OCI-LY7 (cell line): Measurements from ENCODE around the gene CNNM2. TPM values are rescaled to one million over a fixed set of nuclear protein-coding genes. Genes with fewer than 3 reads are reported as not detected.

Source experiments
- BruUV-seq: library from RNA; stranded (reverse); fragments of 400-500 nt; replicated peaks from 2 replicates; lab custom pipeline; 2021; lab: Mats Ljungman, UMichigan
- CTCF ChIA-PET: fragments of 300-600 bp; sonication (Branson Sonifier 250); formaldehyde crosslinking; loops from one replicate; lab custom pipeline; 2022; ENCODE audit warnings: antibody characterized with exemption; ENCODE audit not compliant: unreplicated experiment; lab: Charles Lee
- POLR2A ChIA-PET: fragments of 300-600 bp; sonication (Branson Sonifier 250); formaldehyde crosslinking; loops from one replicate; lab custom pipeline; 2022; ENCODE audit warnings: antibody characterized with exemption; lab: Charles Lee
- DNase-seq: peaks from one replicate; pipeline ENCODE4 v3.0.0-alpha.2; 2015; ENCODE audit warnings: low spot score
- H2AFZ ChIP-seq: fragments of 200-600 bp; sonication (generic), shearing (Covaris generic); 2 replicates; pipeline ENCODE4 v1.6.1; 2014; ENCODE audit warnings: mild to moderate bottlenecking, antibody characterized with exemption, low read length, moderate library complexity
- H3K27ac ChIP-seq: fragments of 200-600 bp; sonication (generic); 2 replicates; pipeline ENCODE4 v1.5.1; 2014; ENCODE audit warnings: mixed run types, low read depth, mild to moderate bottlenecking, moderate library complexity, low read length, inconsistent platforms; ENCODE audit not compliant: poor library complexity, severe bottlenecking
- H3K36me3 ChIP-seq: fragments of 200-600 bp; sonication (generic); 2 replicates; pipeline ENCODE4 v1.6.1; 2014; ENCODE audit warnings: mild to moderate bottlenecking, antibody characterized with exemption, low read length, moderate library complexity, mixed read lengths; ENCODE audit not compliant: insufficient read depth
- H3K4me1 ChIP-seq: fragments of 200-600 bp; sonication (generic); 2 replicates; pipeline ENCODE4 v1.5.1; 2014; ENCODE audit warnings: mild to moderate bottlenecking, low read length; ENCODE audit not compliant: insufficient read depth, poor library complexity, severe bottlenecking
- H3K4me2 ChIP-seq: fragments of 200-600 bp; sonication (generic); 2 replicates; pipeline ENCODE4 v1.6.1; 2014; ENCODE audit warnings: mild to moderate bottlenecking, low read length
- H3K4me3 ChIP-seq: fragments of 200-600 bp; sonication (generic); 2 replicates; pipeline ENCODE4 v1.5.1; 2014; ENCODE audit warnings: mild to moderate bottlenecking, low read depth, low read length; ENCODE audit not compliant: poor library complexity, severe bottlenecking
- H3K79me2 ChIP-seq: fragments of 200-600 bp; sonication (generic); 2 replicates; pipeline ENCODE4 v1.6.1; 2016; ENCODE audit warnings: low read depth, mild to moderate bottlenecking, low read length, moderate library complexity, mixed read lengths; ENCODE audit not compliant: insufficient read depth
- H3K9me2 ChIP-seq: fragments of 200-600 bp; sonication (generic); 2 replicates; pipeline ENCODE4 v1.6.1; 2016; ENCODE audit warnings: mild to moderate bottlenecking, low read length, mixed read lengths; ENCODE audit not compliant: insufficient read depth
- H3K9me3 ChIP-seq: fragments of 200-600 bp; sonication (generic); 2 replicates; pipeline ENCODE4 v1.6.1; 2014; ENCODE audit warnings: mild to moderate bottlenecking, mixed run types, low read length, mixed read lengths
- H4K20me1 ChIP-seq: fragments of 200-600 bp; sonication (generic); 2 replicates; pipeline ENCODE4 v1.6.1; 2014; ENCODE audit warnings: mild to moderate bottlenecking, antibody characterized with exemption, low read length, moderate library complexity, mixed read lengths; ENCODE audit not compliant: insufficient read depth
- CTCF ChIP-seq: fragments of 200-600 bp; sonication (generic); conservative IDR thresholded peaks from 2 replicates; pipeline ENCODE4 v1.5.1; 2014; ENCODE audit warnings: mild to moderate bottlenecking, antibody characterized with exemption, low read length, moderate library complexity, mixed read lengths
- EZH2phosphoT487 ChIP-seq: fragments of 200-600 bp; sonication (generic); IDR thresholded peaks from 2 replicates; pipeline ENCODE4 v1.6.1; 2018; ENCODE audit warnings: low read depth, borderline replicate concordance, mild to moderate bottlenecking, mixed run types, antibody characterized with exemption, low read length, moderate library complexity, mixed read lengths
- intact Hi-C: fragments of 100-400 bp; cut with micrococcal nuclease; formaldehyde crosslinking; loops from one replicate; pipeline ENCODE4 v1.10.0; 2022; ENCODE audit not compliant: unreplicated experiment
- total RNA-seq, 2 experiments: library from RNA; depleted of rRNA in 1 of 2; stranded (reverse); fragments of >200 nt in 1 of 2; shearing (Covaris generic) in 1 of 2; gene quantifications; 2 replicates each; pipeline ENCODE4 v1.2.3, GENCODE V29; 2014 to 2022

CNNM2 gene
- total RNA-seq, 2 experiments from 2014 or later: 6.6 to 7.2 TPM

GRCh38 chr10:102959360-102959759 lies 41.3 kb downstream of the CNNM2 start:
- ChIA-PET POLR2A (interaction anchor here (0.6 kb wide), 1 partner anchor 28 kb away, joined by 3 read pairs; no protein-coding TSS in a partner anchor), CTCF (interaction anchor here (1.1 kb wide), 1 partner anchor 27 kb away, joined by 3 read pairs; no protein-coding TSS in a partner anchor)
- Histone ChIP-seq H3K9me2 (no peaks in the 10 kb centered on the region), H3K79me2 (no peaks in the 10 kb centered on the region), H3K27ac (no peak overlapping the region), H3K4me3 (no peak overlapping the region), H4K20me1 (no peaks in the 10 kb centered on the region), H3K4me1 (no peaks in the 10 kb centered on the region), H3K9me3 (no peaks in the 10 kb centered on the region), H3K36me3 (no peaks in the 10 kb centered on the region), H3K4me2 (no peak overlapping the region), H2AFZ (no peak overlapping the region)
- TF ChIP-seq CTCF (no peak), EZH2phosphoT487 (no peak)
- BruUV-seq: no TSS peak
- intact Hi-C loops: no loop called here
- DNase-seq: no peak

GRCh38 chr10:102960157-102960556 lies 42.1 kb downstream of the CNNM2 start:
- ChIA-PET CTCF (interaction anchor here (1.1 kb wide), 1 partner anchor 26 kb away, joined by 3 read pairs; no protein-coding TSS in a partner anchor), POLR2A (no interaction called here)
- no peaks in the 10 kb centered on the region for H3K79me2 ChIP-seq
- H2AFZ ChIP-seq: no peak overlapping the region
- H3K27ac ChIP-seq: no peak overlapping the region
- H3K4me3 ChIP-seq: no peak overlapping the region
- H3K9me3 ChIP-seq: no peaks in the 10 kb centered on the region
- H4K20me1 ChIP-seq: no peaks in the 10 kb centered on the region
- no TSS peak for BruUV-seq
- DNase-seq: no peak
- no peaks in the 10 kb centered on the region for H3K9me2 ChIP-seq
- no peak overlapping the region for H3K4me2 ChIP-seq
- H3K4me1 ChIP-seq: no peaks in the 10 kb centered on the region
- intact Hi-C loops: no loop called here
- no peaks in the 10 kb centered on the region for H3K36me3 ChIP-seq
- no peak for TF ChIP-seq CTCF
- no peak for TF ChIP-seq EZH2phosphoT487

GRCh38 chr10:102962267-102962666 lies 44.2 kb downstream of the CNNM2 start:
- H3K27ac ChIP-seq: no peak overlapping the region
- CTCF ChIA-PET: no interaction called here
- DNase-seq: no peak
- BruUV-seq: no TSS peak
- H3K4me1 ChIP-seq: no peaks in the 10 kb centered on the region
- POLR2A ChIA-PET: interaction anchor here (0.6 kb wide), 3 partner anchors 11 to 231 kb away, joined by 3 read pairs; no protein-coding TSS in a partner anchor
- H2AFZ ChIP-seq: no peak overlapping the region
- H4K20me1 ChIP-seq: no peaks in the 10 kb centered on the region
- H3K9me2 ChIP-seq: no peaks in the 10 kb centered on the region
- intact Hi-C loops: no loop called here
- no peaks in the 10 kb centered on the region for H3K36me3 ChIP-seq
- H3K9me3 ChIP-seq: no peaks in the 10 kb centered on the region
- TF ChIP-seq EZH2phosphoT487: no peak
- no peak for TF ChIP-seq CTCF
- no peaks in the 10 kb centered on the region for H3K79me2 ChIP-seq
- no peak overlapping the region for H3K4me3 ChIP-seq
- H3K4me2 ChIP-seq: no peak overlapping the region
